ENCODE measurements around the gene PHACTR2.

The PHACTR2 gene

GRCh38 chr6:143877584-143878271 lies 200.0 kb downstream of the PHACTR2 start:
- intact Hi-C loops (cut with DNase I; ENCODE audit: low total_unique reads) = no loop called here
- no peak for DNase-seq

GRCh38 chr6:143878272-143878760 lies 200.6 kb downstream of the PHACTR2 start:
- Histone ChIP-seq H3K36me3 (no peaks in the 10 kb centered on the region), H3K4me3 (no peak overlapping the region)
- no peak for DNase-seq

More at GRCh38 chr6:143877584-143878271, 200.0 kb downstream of the PHACTR2 start:
- Histone ChIP-seq H3K4me3 (no peak overlapping the region), H3K9me3 (peaks cover 0 to 15% (median 0%) of the 10 kb centered on the region in 3 donors), H3K4me1 (no peaks in the 10 kb centered on the region), H3K36me3 (no peaks in the 10 kb centered on the region), H3K27me3 (no peaks in the 10 kb centered on the region), H3K27ac (no peak overlapping the region)
- TF ChIP-seq CTCF (IDR thresholded peaks at IDR 0.05) = no peak

DNA sequence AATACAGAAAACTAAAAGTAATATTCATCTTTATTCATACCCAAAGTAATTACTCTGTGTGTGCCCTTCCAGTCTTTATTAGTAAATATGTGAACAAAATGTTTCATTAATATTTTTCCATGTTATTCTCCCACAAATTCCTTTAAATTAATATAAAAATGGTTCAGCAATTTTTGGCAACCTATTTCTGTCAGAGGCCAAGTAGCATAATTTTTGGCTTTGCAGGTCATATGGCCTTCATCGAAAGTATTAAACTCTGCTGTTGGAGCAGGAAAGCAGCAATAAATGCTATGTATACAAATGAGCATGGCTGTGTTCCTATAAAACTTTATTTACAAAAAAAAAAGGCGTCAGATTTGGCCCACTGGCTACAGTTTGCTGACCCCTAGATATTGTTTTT lies 202.6 kb downstream of the PHACTR2 start:
- DNase-seq = no peak
- no peak for TF ChIP-seq CTCF (IDR thresholded peaks at IDR 0.05)
- Histone ChIP-seq H3K36me3 (no peaks in the 10 kb centered on the region), H3K27me3 (no peaks in the 10 kb centered on the region), H3K4me1 (no peaks in the 10 kb centered on the region), H3K9me3 (peaks cover 0 to 9% (median 0%) of the 10 kb centered on the region in 3 donors), H3K27ac (no peak overlapping the region), H3K4me3 (no peak overlapping the region)
- intact Hi-C loops (cut with DNase I; ENCODE audit: low total_unique reads) = no loop called here

More at GRCh38 chr6:143878272-143878760, 200.6 kb downstream of the PHACTR2 start:
- intact Hi-C loops (cut with DNase I; ENCODE audit: low total_unique reads) = no loop called here
- no peak overlapping the region for H3K27ac ChIP-seq
- H3K9me3 ChIP-seq = peaks cover 0 to 15% (median 0%) of the 10 kb centered on the region in 3 donors
- H3K4me1 ChIP-seq = no peaks in the 10 kb centered on the region
- H3K27me3 ChIP-seq = no peaks in the 10 kb centered on the region
- no peak for TF ChIP-seq CTCF (IDR thresholded peaks at IDR 0.05)
